ENCODE measurements around the gene SHROOM2. TPM values are rescaled to one million over a fixed set of nuclear protein-coding genes. Genes with fewer than 3 reads are reported as not detected.

Gene SHROOM2
- total and polyA plus RNA-seq, 4 donors: 3.0 to 15.5 (median 5.0) TPM

DNA sequence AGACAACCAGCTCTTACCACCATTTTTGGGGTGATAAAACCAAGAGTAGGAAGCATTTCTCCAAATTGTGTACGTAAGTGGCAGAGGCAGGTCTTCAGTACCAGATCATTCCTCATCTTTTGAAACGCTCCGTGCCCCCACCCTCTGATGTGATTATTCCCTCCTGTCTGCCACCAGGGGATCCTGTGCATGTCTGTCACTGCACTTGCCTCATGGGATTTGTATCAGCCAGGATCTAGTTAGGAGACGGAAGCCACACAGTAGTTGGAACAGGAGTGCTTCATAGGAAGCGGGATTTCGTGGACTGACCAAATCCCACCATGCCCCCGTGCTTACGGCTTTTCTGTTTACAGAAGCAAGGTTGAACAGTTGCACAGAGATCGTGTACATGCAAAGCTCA is 75.5 kb downstream of the SHROOM2 start:
- Histone ChIP-seq H3K9ac (ENCODE audit: insufficient read depth in 1 of 2, low read length in 2 of 2) (no peak overlapping the region), H3K27ac (ENCODE audit: low read depth in 1 of 2, low read length in 1 of 2) (no peak overlapping the region), H3K36me3 (ENCODE audit: control insufficient read depth in 4 of 4, insufficient read depth in 4 of 4, low read length in 4 of 4) (no peaks in the 10 kb centered on the region), H3K4me1 (ENCODE audit: control insufficient read depth in 5 of 5, insufficient read depth in 5 of 5, low read length in 5 of 5) (peaks cover 0 to 12% (median 1%) of the 10 kb centered on the region in 5 donors), H3K9me3 (ENCODE audit: control insufficient read depth in 4 of 4, insufficient read depth in 3 of 4, low read length in 3 of 4) (peaks cover 0 to 5% (median 0%) of the 10 kb centered on the region in 4 donors), H3K27me3 (ENCODE audit: control insufficient read depth in 3 of 3, insufficient read depth in 3 of 3, low read length in 2 of 3) (peaks cover 0 to 10% (median 2%) of the 10 kb centered on the region in 3 donors), H3K4me3 (no peak overlapping the region)
- 83 to 86% methylated on average over 9 of the region's 9 CpGs for WGBS, 2 donors
- ATAC-seq (ENCODE audit: insufficient read depth, low FRiP score): no peak
- no peak for TF ChIP-seq CTCF (IDR thresholded peaks at IDR 0.05; ENCODE audit: control extremely low read depth, extremely low read depth)
- no peak for DNase-seq

- Histone ChIP-seq H3K27ac (ENCODE audit: low read depth in 1 of 2, low read length in 1 of 2) (no peak overlapping the region), H3K9ac (ENCODE audit: insufficient read depth in 1 of 2, low read length in 2 of 2) (no peak overlapping the region), H3K36me3 (ENCODE audit: control insufficient read depth in 4 of 4, insufficient read depth in 4 of 4, low read length in 4 of 4) (no peaks in the 10 kb centered on the region), H3K27me3 (ENCODE audit: control insufficient read depth in 3 of 3, insufficient read depth in 3 of 3, low read length in 2 of 3) (peaks cover 0 to 10% (median 2%) of the 10 kb centered on the region in 3 donors), H3K4me3 (no peak overlapping the region), H3K4me1 (ENCODE audit: control insufficient read depth in 5 of 5, insufficient read depth in 5 of 5, low read length in 5 of 5) (peaks cover 0 to 18% (median 1%) of the 10 kb centered on the region in 5 donors), H3K9me3 (ENCODE audit: control insufficient read depth in 4 of 4, insufficient read depth in 3 of 4, low read length in 3 of 4) (peaks cover 0 to 5% (median 0%) of the 10 kb centered on the region in 4 donors)
- no peak for DNase-seq
- no peak for ATAC-seq (ENCODE audit: insufficient read depth, low FRiP score)
- no peak for TF ChIP-seq CTCF (IDR thresholded peaks at IDR 0.05; ENCODE audit: control extremely low read depth, extremely low read depth)
- 87 to 89% methylated on average over 10 to 11 of the region's 11 CpGs for WGBS, 2 donors
Observed at GRCh38 chrX:9862525-9862924, 76.3 kb downstream of the SHROOM2 start.

DNA sequence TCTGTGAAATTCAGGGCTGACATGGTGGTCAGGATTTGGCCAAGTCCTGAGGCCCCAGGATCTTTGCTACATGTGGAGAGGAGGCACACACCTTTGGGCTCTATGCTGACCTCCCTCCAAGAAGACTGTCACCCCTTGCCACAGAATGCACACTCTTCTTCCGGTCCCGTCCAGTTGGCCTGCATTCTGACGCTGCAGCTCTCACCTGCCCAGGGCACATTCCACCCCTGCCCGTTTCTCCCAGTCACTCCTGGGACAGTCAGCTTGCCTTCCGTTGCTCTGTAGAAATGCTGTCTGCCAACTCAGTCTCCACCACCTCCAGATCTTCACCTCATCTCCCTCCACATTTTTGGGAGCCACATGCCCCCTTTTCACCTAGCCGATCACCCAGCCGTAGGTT is 76.7 kb downstream of the SHROOM2 start:
- Histone ChIP-seq H3K4me3 (no peak overlapping the region), H3K9me3 (ENCODE audit: control insufficient read depth in 4 of 4, insufficient read depth in 3 of 4, low read length in 3 of 4) (peaks cover 0 to 5% (median 0%) of the 10 kb centered on the region in 4 donors), H3K27ac (ENCODE audit: low read depth in 1 of 2, low read length in 1 of 2) (no peak overlapping the region), H3K9ac (ENCODE audit: insufficient read depth in 1 of 2, low read length in 2 of 2) (no peak overlapping the region), H3K36me3 (ENCODE audit: control insufficient read depth in 4 of 4, insufficient read depth in 4 of 4, low read length in 4 of 4) (no peaks in the 10 kb centered on the region), H3K4me1 (ENCODE audit: control insufficient read depth in 5 of 5, insufficient read depth in 5 of 5, low read length in 5 of 5) (peaks cover 0 to 14% (median 1%) of the 10 kb centered on the region in 5 donors), H3K27me3 (ENCODE audit: control insufficient read depth in 3 of 3, insufficient read depth in 3 of 3, low read length in 2 of 3) (peaks cover 0 to 10% (median 2%) of the 10 kb centered on the region in 3 donors)
- WGBS, 2 donors: 92 to 93% methylated on average over 7 of the region's 7 CpGs
- no peak for ATAC-seq (ENCODE audit: insufficient read depth, low FRiP score)
- TF ChIP-seq CTCF (IDR thresholded peaks at IDR 0.05; ENCODE audit: control extremely low read depth, extremely low read depth): no peak
- no peak for DNase-seq

- Histone ChIP-seq H3K9me3 (ENCODE audit: control insufficient read depth in 4 of 4, insufficient read depth in 3 of 4, low read length in 3 of 4) (peaks cover 0 to 5% (median 0%) of the 10 kb centered on the region in 4 donors), H3K27me3 (ENCODE audit: control insufficient read depth in 3 of 3, insufficient read depth in 3 of 3, low read length in 2 of 3) (peaks cover 0 to 10% (median 2%) of the 10 kb centered on the region in 3 donors), H3K4me3 (no peak overlapping the region), H3K27ac (ENCODE audit: low read depth in 1 of 2, low read length in 1 of 2) (no peak overlapping the region), H3K4me1 (ENCODE audit: control insufficient read depth in 5 of 5, insufficient read depth in 5 of 5, low read length in 5 of 5) (peaks cover 0 to 12% (median 1%) of the 10 kb centered on the region in 5 donors), H3K9ac (ENCODE audit: insufficient read depth in 1 of 2, low read length in 2 of 2) (no peak overlapping the region), H3K36me3 (ENCODE audit: control insufficient read depth in 4 of 4, insufficient read depth in 4 of 4, low read length in 4 of 4) (no peaks in the 10 kb centered on the region)
- WGBS, 2 donors: 23 to 49% methylated on average over 10 of the region's 10 CpGs
- ATAC-seq (ENCODE audit: insufficient read depth, low FRiP score) (no peak), DNase-seq (peak in 1 of 3 donors; percentile 67)
- TF ChIP-seq CTCF (IDR thresholded peaks at IDR 0.05; ENCODE audit: control extremely low read depth, extremely low read depth): no peak
Observed at GRCh38 chrX:9864011-9864410, 77.8 kb downstream of the SHROOM2 start.
